ENCODE data around the gene ADISSP.

The ADISSP gene

GRCh38 chr20:3739054-3739925 is 28.3 kb downstream of the ADISSP start:
- DNase-seq (ENCODE audit: low read depth) = no peak
- no peak overlapping the region for H3K4me3 ChIP-seq (ENCODE audit: control insufficient read depth, low read depth, low read length)
- TF ChIP-seq CTCF (conservative IDR thresholded peaks at IDR 0.05; ENCODE audit: control insufficient read depth, insufficient read depth, low read depth, low read length) = no peak

GRCh38 chr20:3738111-3739053 is 29.2 kb downstream of the ADISSP start:
- DNase-seq (ENCODE audit: low read depth) = peak; percentile 9
- TF ChIP-seq CTCF (conservative IDR thresholded peaks at IDR 0.05; ENCODE audit: control insufficient read depth, insufficient read depth, low read depth, low read length) = no peak
- no peak overlapping the region for H3K4me3 ChIP-seq (ENCODE audit: control insufficient read depth, low read depth, low read length)

- H3K4me3 ChIP-seq (ENCODE audit: control insufficient read depth, low read depth, low read length) = no peak overlapping the region
- DNase-seq (ENCODE audit: low read depth) = no peak
- TF ChIP-seq CTCF (conservative IDR thresholded peaks at IDR 0.05; ENCODE audit: control insufficient read depth, insufficient read depth, low read depth, low read length) = no peak
Measured at GRCh38 chr20:3735768-3736167, 31.8 kb downstream of the ADISSP start.

- DNase-seq (ENCODE audit: low read depth) = no peak
- no peak for TF ChIP-seq CTCF (conservative IDR thresholded peaks at IDR 0.05; ENCODE audit: control insufficient read depth, insufficient read depth, low read depth, low read length)
- no peak overlapping the region for H3K4me3 ChIP-seq (ENCODE audit: control insufficient read depth, low read depth, low read length)
Measured at GRCh38 chr20:3734111-3734843, 33.3 kb downstream of the ADISSP start.

- H3K4me3 ChIP-seq (ENCODE audit: control insufficient read depth, low read depth, low read length) = no peak overlapping the region
- no peak for TF ChIP-seq CTCF (conservative IDR thresholded peaks at IDR 0.05; ENCODE audit: control insufficient read depth, insufficient read depth, low read depth, low read length)
- DNase-seq (ENCODE audit: low read depth) = no peak
Measured at GRCh38 chr20:3733119-3733995, 34.2 kb downstream of the ADISSP start.
